Measurements from ENCODE around the gene YWHAH.
"Not testable (repeated sequence)": the region's sequence is repeated elsewhere in the genome, so short reads cannot be mapped to it uniquely, and the experiment has no call there.

Gene YWHAH

DNA sequence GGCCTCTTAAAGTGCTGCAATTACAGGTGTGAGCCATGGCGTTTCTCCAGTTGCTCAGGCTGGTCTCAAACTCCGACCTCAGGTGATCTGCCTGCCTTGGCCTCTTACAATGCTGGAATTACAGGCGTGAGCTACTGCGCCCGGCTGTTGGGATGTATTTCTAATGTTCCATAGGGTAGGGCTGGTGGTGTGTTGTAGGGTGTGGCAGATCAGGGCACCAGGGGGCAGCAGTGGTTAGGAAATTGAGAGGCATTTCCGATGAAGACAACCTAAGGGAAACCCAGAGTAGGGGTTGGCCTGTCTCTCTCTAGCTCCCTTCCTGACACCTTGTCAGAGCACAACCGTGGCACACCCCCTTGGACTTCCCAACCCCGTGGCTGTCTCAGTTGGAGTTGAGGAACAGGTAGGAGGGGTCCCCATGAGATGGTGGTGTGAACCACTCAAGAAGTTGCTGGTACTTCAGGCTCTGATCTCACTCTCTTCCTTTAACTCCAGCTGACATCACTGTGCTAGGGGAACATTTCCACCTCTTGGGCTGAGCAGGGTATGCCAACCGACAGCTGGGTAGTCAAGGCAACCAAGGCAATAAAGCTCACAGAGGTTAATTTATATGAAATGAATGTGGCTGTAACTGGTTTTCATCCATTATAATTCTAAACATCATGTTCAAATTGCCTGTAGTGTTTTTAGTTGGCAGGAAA lies 33.0 kb downstream of the YWHAH start:
- DNase-seq (ENCODE audit: low read depth in 2 of 2, low spot score in 1 of 2) = peak; percentile 53 to 59

DNA sequence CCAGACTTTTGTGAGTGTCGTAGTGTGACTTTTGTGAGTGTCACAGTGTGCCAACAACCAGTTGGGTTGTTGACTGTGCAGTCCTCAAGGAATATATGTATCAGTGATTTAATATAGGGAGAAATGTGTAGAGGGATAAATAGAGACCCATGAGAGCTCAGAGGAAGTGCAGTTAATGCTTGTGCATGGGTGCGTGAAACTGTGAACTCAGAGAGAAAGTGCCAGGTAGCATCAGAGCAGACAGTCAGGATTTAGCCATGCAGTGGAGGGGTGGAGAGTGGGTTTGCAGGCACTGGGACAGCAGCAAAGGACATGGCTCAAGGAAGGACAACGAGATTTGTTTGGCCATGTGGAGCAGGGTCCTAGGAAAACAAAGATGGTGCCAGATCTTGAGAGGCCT lies 33.6 kb downstream of the YWHAH start:
- no peak for DNase-seq (ENCODE audit: low read depth in 2 of 2, low spot score in 1 of 2)

DNA sequence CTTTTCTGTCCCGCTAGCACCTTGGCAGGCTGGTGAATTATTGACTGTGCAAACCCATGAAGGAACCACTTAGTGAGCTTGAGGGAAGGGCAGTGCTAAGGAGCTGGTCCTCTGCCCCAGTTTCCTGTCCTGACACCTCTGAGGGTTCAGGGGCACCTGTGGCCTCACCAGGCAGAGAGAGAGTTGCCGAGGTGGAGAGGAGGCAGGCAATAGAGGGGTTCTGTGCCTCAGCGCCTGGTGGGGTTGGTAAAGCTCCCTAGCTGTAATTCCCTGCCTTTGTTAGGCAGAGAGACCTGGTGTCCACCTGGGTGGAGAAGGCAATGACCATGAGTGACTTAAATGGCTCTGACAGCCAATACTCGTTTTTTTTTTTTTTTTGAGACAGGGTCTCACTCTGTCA lies 36.3 kb downstream of the YWHAH start:
- no peak for DNase-seq (ENCODE audit: low read depth in 2 of 2, low spot score in 1 of 2)

DNA sequence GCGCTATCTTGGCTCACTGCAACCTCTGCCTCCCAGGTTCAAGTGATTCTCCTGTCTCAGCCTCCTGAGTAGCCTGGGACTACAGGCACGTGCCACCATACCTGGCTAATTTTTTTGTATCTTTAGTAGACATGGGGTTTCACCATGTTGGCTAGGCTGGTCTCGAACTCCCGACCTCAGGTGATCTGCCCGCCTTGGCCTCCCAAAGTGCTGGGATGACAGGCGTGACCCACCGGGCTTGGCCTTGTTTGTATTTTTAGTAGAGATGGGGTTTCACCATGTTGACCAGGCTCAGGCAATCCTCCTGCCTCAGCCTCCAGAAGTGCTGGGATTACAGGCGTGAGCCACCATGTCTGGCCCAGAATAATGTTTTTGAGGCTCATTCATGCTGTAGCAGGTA lies 37.6 kb downstream of the YWHAH start:
- not testable (repeated sequence) for DNase-seq (ENCODE audit: low read depth in 2 of 2, low spot score in 1 of 2)

DNA sequence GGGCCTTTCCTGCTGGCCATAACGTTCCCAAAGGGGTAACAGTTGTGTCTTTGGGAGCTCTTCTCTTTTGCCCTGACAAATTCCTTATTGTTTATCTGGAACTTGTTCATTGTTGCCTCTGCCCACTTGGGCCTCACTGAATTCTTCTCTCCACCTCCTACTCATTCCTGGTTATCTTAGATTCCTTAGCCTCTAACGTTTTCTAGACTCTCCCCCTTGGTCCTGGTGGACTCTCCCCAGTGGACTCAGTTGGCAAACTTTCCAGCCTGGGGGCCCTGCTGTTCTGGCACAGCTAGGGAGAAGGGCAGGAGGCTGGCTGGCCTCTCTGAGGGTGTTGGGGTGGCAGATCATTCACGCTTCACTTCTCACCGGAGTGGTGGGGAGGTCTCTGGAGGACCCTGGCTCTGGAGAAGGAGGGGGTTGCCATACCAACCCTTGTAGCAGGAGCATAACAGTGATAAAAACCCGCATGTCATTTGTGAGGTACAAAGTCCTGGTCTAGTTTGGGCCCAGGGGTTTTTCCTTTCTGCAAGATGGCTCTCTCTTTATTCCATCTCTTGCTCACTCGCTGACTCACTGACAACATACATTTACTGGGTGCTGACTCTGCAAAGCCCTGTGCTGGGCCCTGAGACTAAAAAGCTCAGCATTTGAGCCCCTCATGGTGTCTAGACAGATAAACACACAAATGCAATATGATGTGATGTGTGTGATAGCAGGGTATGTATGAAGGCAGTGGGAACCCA lies 39.7 kb downstream of the YWHAH start:
- DNase-seq (ENCODE audit: low read depth in 2 of 2, low spot score in 1 of 2) = no peak

DNA sequence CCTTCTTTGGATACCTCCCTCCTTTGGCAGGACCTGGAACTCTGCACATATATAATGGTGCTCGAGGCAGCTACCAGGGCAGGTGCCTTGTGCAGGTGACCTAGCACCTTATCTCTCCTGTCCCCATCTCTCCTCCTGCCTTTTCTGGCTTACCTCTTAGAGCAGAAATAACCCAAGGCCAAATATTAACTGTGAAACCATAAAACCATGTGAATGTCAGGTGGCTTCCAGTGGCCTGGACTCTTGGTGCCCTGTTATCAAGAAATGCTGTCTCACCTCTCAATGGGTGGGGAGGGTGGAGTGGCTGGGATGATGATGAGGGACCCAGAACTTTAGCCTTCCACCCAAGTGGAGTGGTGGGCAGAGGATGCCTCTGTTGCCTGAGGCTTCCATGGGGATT lies 42.9 kb downstream of the YWHAH start:
- DNase-seq (ENCODE audit: low read depth in 2 of 2, low spot score in 1 of 2) = no peak

DNA sequence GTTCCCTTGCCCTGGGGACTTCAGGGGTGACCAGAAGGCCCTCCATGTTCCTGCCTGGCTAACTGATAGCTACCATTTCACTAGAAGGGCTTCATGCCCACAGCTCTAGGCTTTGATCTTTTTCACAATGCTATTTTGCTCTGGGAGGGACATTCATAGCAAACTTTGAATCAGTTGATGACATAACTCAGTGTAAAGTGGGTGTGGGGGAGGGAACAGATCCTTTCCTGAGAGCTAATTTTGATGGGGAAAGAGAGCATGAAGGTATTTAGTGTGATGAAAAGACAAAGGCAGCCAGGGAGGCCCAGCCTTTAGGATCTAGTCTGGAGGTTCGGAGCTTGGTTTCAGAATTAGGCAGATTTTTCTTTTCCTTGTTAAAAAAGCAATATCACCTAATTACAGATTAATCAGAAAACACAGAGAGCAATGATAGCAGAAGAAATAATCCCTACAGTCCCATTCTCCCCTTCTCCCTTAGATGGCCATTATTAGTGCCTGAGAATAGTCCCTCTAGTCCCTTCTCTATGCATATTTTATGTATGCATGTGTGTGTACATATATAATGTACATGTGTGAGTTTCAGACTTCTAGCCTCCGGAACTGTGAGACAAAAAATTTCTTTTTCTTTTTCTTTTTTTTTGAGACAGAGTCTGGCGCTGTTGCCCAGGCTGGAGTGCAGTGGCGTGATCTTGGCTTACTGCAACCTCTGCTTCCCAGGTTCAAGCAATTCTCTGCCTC lies 46.9 kb downstream of the YWHAH start:
- no peak for DNase-seq (ENCODE audit: low read depth in 2 of 2, low spot score in 1 of 2)

DNA sequence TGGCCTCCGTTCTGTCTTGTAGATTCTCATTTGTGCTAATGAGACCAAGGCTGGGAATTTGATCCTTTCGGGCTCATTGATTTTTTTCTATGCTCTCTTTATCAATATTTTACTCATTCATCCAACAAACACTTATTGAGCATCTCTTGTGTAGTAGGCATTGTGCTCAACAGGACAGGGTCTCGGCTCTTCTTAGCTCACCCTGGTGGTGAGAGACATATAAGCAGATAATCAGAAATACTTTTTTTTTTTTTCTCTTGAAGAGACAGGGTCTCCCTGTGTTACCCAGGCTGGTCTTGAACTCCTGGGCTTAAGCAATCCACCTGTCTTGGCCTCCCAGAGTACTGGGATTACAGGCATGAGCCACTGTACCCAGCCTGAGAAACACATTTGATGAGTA lies 50.7 kb downstream of the YWHAH start:
- no peak for DNase-seq (ENCODE audit: low read depth in 2 of 2, low spot score in 1 of 2)

DNA sequence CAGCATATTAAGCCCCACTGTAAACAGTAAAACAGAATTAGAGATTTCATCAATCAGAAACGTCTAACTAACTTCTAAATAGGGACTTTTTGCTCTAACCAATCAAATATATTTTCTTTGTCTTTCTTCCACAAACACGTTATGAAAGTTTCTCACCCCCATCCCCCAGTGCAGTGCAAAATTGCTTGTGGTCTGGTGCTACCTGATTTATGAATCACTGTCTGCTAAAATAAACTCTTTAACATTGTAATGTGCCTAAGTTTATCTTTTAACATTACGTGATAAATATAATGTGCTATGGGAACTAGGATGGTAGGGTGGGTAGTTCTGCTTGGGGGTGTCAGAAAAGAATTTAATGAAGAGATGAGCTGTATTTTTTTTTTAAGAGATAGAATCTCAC lies 51.5 kb downstream of the YWHAH start:
- DNase-seq (ENCODE audit: low read depth in 2 of 2, low spot score in 1 of 2) = no peak

DNA sequence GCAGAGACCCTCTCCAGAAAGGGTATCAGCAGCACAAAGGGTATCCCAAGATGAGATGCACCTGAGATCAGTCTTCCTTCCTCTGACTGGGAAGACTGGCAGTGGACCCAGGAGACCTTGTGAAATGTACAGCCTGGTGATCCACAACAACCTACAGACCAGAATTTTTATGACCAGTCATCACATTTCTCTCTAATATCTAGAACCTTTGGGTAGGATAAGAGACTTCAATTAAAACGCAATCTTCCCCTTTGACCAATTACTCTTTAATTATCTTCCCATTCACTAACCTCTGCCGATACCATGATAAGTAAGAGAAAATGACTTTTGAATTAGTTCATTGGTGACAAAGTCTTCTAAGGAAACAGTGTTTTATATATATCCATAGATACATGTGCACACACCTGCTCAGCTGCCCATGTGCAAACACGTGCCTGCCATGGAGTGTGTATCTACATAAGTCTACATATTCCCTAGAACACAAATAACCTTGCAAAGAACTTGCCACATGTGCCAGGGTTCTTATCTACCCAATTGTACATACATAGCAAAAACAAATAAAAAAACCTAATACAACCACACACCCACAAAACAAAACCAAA lies 54.5 kb downstream of the YWHAH start:
- DNase-seq (ENCODE audit: low read depth in 2 of 2, low spot score in 1 of 2) = no peak

DNA sequence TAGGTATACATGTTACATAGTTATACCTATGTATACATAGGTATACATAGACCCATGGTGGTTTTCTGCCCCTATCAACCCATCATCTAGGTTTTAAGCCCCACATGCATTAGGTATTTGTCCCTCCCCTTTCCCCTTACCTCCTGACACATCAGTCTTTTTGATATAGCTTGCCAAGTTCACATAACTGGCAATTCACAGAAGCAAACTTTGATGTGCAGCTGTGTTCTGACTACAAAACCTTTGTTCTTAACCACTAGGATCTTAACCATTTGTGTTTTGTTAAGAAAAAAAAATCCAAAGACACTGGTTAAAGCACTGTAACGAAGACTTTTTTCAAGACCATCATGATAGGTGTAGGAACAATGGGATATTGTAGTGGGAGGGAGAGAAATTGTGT lies 55.8 kb downstream of the YWHAH start:
- DNase-seq (ENCODE audit: low read depth in 2 of 2, low spot score in 1 of 2) = no peak

DNA sequence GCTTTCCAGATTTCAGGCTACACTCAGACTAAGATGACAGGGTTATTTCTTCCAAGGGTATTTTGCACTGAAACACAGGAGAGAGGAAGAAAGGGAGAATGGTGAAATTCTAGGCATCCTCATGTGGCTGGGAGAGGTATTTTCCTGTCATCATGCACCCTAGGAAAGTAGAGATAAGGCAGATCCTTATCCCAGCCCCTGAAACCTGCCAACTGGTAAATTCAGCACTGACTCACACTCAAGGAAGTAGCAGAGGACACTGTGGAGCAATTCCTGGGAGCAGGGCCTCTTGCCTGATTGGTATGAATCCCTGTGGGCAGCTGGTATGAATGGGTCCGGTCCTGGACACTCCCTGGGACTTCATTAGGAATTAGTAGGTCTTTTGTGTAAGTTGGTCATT lies 61.1 kb downstream of the YWHAH start:
- DNase-seq (ENCODE audit: low read depth in 2 of 2, low spot score in 1 of 2) = no peak

All from stimulated activated CD8-positive, alpha-beta memory T cell treated with anti-CD3 and anti-CD28 coated beads, Interleukin-4, amount 100 ng/mL, for 1 hour (primary cell).